T-helper 1 cell treated with Interleukin-12 subunit alpha and Interleukin-12 subunit beta and Interleukin-4 antibody, amounts not matched to agents 30 ng/mL and 1 ng/mL, for 36 hours (primary cell): ENCODE data around the gene SRRM2. TPM values are rescaled to one million over a fixed set of nuclear protein-coding genes. Genes with fewer than 3 reads are reported as not detected.

ENCODE experiments used
- intact Hi-C: fragments of 100-400 bp; cut with micrococcal nuclease; formaldehyde crosslinking; loops from one replicate; pipeline ENCODE4 v1.15.1; 2024
- total RNA-seq: library from RNA; stranded (reverse); gene quantifications from 2 replicates; pipeline ENCODE4 v1.2.3, GENCODE V29; 2022

Gene SRRM2
- total RNA-seq, result 547 and 552 TPM in 2 replicates

GRCh38 chr16:2752035-2752849 lies at the start of gene SRRM2:
SRRM2 (plus strand) TSS chr16:2752638; CDS start chr16:2756365, 3,727 bp downstream.
- intact Hi-C loops, result loop anchor here (1.0 to 10.0 kb wide), 11 partner anchors 25 to 705 kb away; partner anchors contain the start of genes ELOB, KCTD5, NTHL1 and TSC2

DNA sequence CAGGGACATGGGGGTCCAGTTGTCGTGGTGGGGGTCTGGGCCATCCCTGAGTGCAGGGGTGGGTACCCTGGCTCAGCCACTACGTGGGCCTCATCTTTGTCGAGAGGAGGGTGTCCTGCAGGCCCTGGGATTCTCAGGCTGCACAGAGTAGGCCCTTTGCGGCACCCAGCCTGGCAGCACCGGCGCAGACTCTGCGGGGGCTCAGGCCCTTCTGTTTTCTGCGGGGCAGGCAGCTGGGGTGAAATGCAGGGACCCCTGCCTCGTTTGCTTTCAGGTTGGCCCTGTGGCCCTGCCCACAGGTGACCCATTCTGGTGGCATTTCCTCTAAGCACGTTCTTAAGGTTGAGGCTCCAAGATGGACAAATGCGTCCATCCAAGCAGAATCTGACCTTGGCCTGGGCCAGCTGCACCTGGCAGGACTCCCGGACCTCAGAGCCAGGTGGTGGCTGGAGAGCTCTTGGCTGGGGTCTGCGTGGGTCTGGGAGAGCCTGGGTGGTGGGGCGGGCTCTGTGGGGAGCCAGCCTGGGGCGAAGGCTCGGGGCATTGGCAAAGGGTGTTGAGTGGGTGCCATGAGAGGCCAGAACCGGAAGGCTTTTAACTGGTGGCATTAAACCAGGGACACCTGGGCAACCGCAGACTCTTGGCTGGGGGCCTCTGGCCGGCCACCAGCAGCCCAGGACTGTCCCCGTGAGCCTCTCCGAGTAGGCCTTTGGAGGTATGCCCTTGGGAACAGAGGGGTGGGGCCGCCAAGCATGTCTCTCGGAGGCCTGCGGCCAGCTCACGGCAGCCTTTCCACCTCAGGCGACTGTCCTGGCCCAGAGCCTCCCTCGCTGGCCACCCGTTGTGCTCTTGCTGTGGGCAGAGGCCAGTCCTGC lies 49.3 kb upstream of the SRRM2 start:
- intact Hi-C loops, result no loop called here

DNA sequence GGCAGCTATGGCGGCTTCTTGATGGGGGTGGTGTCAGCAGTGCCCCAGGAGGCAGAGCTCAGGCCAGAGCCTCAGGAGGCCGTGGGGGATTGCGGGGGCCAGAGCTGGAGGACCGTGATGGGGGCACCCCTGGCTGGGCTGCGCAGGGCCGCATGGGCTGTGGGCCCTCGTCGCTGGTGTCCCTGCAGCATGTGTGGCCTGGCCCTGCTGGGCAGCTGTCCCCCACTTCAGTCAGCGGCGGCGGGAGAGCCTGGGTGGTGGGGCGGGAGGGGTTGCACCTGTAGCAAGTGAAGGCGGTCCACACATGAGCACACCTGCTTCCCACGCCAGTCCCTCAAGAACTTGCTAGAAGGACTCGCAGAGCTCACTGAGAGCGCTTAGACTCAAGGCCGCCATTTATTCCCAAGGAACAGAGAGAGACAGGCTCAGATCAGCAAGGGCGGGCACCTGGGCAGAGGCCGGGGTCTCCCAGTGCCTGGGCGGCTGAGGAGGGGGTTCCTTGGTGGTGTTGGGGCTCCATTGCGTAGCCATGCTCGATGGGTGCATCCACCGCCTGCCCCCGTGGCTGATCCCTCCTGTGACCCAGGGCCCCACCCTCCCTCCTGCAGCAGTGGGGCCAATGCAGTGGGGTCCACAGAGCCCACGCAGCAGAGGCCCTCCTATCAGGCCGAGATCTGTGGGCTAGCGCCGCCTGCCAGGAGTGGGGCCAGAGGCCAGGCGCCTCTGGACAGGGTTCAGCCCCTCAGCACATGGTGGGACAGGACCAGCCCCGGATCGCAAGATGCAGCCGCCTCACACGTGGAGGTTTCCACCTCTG lies 48.1 kb upstream of the SRRM2 start:
- intact Hi-C loops, result no loop called here

GRCh38 chr16:2704983-2705275 lies 47.5 kb upstream of the SRRM2 start:
- intact Hi-C loops, result no loop called here

DNA sequence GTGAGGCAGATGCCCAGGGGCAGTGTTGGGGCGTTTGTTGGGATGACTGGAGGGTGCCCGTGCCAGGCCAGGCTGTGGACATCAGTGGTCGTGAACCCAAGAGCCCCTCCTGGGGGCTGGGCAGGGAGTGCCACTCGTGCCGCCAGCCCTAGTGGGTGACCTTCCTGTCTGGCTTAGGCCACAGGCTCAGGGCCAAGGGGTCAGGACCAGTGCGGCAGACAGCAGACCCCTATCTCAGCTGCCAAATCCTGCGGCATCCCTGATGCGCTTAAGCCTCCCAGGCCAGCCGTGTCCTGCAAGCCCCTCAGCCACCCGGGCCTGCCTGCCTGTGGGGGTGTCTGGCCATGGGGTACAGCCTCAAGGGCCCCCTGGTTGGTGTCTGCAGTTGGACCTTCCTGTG lies 47.1 kb upstream of the SRRM2 start:
- intact Hi-C loops, result no loop called here

GRCh38 chr16:2706085-2706484 lies 46.4 kb upstream of the SRRM2 start:
- intact Hi-C loops, result no loop called here

GRCh38 chr16:2706611-2707311 lies 45.7 kb upstream of the SRRM2 start:
- intact Hi-C loops, result no loop called here

- intact Hi-C loops, result no loop called here
These were observed 44.8 kb upstream of the SRRM2 start for GRCh38 chr16:2707368-2708289.

DNA sequence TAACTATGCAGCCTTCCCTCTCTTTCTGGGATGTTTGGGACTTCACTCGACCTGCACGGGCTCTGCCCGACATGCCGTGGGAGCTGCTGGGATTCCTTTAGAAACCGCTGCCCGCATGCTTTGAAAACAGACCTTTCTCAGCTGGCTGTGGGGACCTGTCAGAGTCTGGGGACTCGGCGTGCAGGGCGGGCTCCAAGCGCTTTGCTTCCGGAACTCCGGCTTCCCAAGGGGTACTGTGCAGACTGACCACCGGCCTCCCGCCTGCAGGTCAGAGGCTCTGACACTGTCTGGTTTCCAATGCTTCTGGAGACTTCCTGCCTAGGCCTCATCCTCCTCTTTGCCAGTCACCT lies 44.2 kb upstream of the SRRM2 start:
- intact Hi-C loops, result no loop called here

DNA sequence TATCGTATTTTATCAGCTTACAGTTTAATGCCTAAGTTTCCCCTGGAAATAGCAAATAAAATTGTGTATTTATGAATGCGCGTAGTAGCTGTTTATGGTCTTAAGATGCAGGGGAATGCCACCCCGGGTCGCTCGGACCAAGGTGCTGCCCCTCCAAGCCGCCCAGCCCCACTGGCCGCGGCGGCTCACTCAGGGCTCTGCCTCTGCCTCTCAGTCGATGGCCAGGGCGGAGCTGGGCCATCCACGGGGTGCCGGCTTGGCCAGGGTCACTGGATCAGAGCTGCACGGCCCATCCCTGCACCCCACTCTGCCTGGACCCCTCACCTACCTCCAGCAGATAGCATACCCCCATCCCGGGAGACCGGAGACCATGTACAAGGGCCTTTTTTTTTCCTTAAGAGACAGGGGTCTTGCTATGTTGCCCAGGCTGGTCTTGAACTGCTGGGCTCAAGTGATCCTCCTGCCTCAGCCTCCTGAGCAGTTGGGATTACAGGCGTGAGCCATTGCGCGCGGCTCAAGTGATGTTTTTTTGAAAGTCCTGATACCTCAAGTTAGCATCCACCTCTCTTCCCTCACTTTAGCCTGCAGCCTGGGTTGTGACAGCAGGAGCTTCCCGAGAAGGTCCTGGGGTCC lies 43.4 kb upstream of the SRRM2 start:
- intact Hi-C loops, result no loop called here

DNA sequence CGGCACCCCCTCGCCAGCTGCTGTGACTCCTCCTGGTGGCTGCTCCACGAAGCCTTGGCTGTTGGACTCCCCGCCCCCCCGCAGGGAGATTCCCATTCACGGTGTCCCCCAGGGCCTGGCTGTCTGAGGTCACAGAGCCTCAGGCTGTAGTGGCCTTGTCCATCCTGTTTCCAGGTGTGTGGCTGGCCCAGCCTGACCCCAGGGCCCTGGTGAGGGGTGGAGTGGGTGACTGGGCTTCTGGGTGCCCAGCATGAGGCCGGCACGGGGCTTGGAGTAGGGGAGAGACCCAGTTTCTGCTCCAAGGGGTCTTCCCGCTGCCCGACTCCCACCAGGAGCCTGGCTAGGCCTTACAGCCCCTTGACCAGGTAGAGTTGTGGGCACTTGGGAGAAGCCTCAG lies 42.9 kb upstream of the SRRM2 start:
- intact Hi-C loops, result no loop called here

GRCh38 chr16:2710021-2710710 lies 42.3 kb upstream of the SRRM2 start:
- intact Hi-C loops, result no loop called here

DNA sequence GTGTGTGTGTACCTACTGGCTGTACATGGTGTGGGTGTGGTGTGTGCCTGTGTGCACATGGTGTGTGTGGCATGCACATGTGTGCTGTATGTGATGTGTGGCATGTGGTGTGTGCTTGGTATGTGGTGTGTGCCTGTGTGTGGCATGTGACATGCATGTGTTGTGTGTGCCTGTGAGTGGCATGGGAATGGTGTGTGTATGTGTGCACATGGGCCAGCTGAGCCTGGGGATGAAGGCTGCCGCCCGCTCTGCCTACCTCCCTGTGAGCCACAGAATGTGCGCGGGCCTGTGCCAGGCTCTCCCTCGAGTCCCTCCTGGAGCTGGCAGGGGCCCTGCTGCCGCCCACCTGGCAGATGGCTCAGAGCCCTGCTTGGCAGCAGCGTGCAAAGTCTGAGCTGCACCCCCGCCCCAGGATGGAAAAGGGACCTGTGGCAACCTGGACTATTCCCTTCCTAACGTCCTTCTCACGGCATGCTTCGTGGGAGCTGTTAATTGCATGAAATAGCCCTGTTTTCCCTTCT lies 41.7 kb upstream of the SRRM2 start:
- intact Hi-C loops, result no loop called here

DNA sequence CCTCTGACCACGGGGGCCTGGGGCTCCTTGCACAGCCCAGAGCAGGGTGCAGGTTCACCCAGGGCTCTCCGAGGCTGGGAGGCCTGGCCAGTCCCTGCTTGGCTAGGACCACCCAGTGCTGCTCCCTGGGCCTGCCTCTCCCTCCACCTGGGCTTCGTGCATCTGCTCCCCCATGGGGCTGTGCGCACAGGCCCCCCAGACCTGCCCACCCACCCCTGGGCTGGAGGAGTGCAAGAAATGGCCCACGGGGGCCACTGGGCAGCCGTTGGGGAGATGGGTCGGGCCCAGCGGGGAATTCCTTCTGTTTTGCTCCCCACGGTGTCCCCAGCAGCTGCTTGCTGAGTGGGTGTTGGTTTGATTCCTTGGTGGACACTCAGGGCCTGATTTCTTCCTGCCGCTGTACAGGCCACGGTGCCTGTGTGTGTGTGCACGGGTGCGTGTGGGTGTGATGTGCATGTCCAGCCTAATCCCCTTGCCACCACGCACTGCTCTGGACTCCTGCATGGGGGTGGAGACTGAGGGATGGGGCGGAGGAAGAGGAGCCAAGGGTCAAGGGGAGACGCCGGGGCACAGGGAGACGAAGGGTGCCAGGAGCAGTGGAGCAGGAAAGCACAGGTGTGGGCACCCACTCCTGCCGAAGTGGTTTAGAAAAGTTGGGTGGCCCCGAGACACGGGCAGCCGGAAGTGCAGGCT lies 40.9 kb upstream of the SRRM2 start:
- intact Hi-C loops, result no loop called here

- intact Hi-C loops, result no loop called here
These were observed 40.4 kb upstream of the SRRM2 start for GRCh38 chr16:2712063-2712441.

DNA sequence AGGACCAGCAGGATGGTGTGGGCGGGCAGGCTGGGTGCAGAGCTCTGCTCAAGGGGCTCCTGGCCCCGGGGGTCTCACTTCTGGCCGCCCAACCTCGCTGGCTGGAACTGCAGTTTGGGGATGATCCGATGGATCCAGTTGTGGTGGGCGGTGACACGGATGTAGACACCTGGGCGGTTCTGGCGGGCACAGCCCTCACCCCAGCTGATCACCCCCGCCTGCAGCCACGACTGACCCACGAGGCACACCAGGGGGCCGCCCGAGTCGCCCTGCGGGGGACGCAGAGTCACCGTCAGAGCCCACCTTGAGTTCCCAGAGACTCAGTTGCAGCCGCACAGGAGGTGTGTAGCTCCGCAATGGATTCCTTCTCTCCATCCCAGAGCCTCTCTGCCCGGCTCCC lies 39.9 kb upstream of the SRRM2 start:
- intact Hi-C loops, result no loop called here

DNA sequence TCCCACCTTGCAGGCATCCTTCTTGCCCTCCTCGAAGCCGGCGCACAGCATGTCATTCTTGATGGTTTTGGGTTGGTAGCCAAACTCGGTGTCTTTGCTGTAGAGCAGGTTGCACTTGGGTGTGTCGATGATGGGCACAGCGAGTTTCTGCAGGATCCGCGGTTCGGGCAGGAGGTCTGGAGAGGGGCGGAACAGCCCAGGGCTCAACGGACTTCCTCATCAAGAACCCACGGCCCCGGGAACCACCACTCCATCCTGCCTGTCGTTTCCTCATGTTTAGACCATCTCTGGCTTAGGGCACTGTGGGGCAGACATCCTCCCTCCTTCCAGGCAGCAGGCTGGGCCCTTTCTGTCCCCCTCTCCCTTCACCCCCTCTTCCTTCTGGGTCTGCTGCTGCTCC lies 38.9 kb upstream of the SRRM2 start:
- intact Hi-C loops, result no loop called here
